H1 (cell line): Measurements from ENCODE around the gene EIF4E3. TPM values are rescaled to one million over a fixed set of nuclear protein-coding genes. Genes with fewer than 3 reads are reported as not detected.

ENCODE experiments used
- CTCF ChIA-PET: fragments of 300-600 bp; sonication (Branson Sonifier 250); formaldehyde crosslinking; loops from one replicate; lab custom pipeline; 2021; ENCODE audit not compliant: partially characterized antibody; lab: Charles Lee
- POLR2A ChIA-PET: fragments of 300-600 bp; sonication (Branson Sonifier 250); formaldehyde crosslinking; loops from one replicate; lab custom pipeline; 2021; ENCODE audit warnings: inconsistent platforms; ENCODE audit not compliant: partially characterized antibody; lab: Charles Lee
- DNase-seq, 2 experiments: peaks; one replicate each; pipeline versions ENCODE4 v3.0.0 to v3.0.0-alpha.2; 2010 to 2022; ENCODE audit warnings: low spot score in 2 of 2, low read depth in 1 of 2, mixed read lengths in 1 of 2
- FAIRE-seq: peaks from 2 replicates; lab custom pipeline; 2011; peaks lifted over from hg19 to GRCh38; lab: Jason Lieb, UNC
- H2AFZ ChIP-seq: 2 replicates; pipeline ENCODE4 v1.8.1; 2012; ENCODE audit warnings: low read length, inconsistent platforms
- H2AK5ac ChIP-seq: 2 replicates; pipeline ENCODE4 v1.6.1; 2013; ENCODE audit warnings: low read depth, low read length
- H2BK120ac ChIP-seq: replicated peaks from 2 replicates; pipeline ENCODE3; 2013; ENCODE audit warnings: low read depth, low read length, inconsistent platforms
- H2BK12ac ChIP-seq: 2 replicates; pipeline ENCODE4 v1.6.1; 2013; ENCODE audit warnings: low read depth, low read length
- H2BK15ac ChIP-seq: 2 replicates; pipeline ENCODE4 v1.6.1; 2013; ENCODE audit warnings: low read length
- H2BK20ac ChIP-seq: 2 replicates; pipeline ENCODE4 v1.6.1; 2013; ENCODE audit warnings: low read length
- H2BK5ac ChIP-seq: 2 replicates; pipeline ENCODE4 v1.6.1; 2013; ENCODE audit warnings: low read depth, low read length
- H3K14ac ChIP-seq: 2 replicates; pipeline ENCODE4 v1.6.1; 2013; ENCODE audit warnings: inconsistent platforms; ENCODE audit not compliant: insufficient read length
- H3K18ac ChIP-seq: 2 replicates; pipeline ENCODE4 v1.6.1; 2013; ENCODE audit warnings: low read length; ENCODE audit errors: extremely low read depth
- H3K23ac ChIP-seq: 2 replicates; pipeline ENCODE4 v1.6.1; 2013; ENCODE audit warnings: inconsistent platforms; ENCODE audit not compliant: insufficient read length
- H3K23me2 ChIP-seq: 2 replicates; pipeline ENCODE4 v1.6.1; 2013; ENCODE audit warnings: low read depth, low read length
- H3K27ac ChIP-seq: 2 replicates; pipeline ENCODE4 v1.6.1; 2011; ENCODE audit warnings: low read depth, low read length, inconsistent platforms
- H3K27me3 ChIP-seq, 4 experiments: replicated peaks in 1 of 4; 1 replicate in 1 of 4; 2 replicates in 3 of 4; pipeline versions ENCODE4 v1.6.1 to v1.8.1; 2011 to 2013; ENCODE audit warnings: low read length in 3 of 4, mild to moderate bottlenecking in 3 of 4, inconsistent platforms in 2 of 4, mixed read lengths in 2 of 4, moderate library complexity in 1 of 4; ENCODE audit not compliant: control insufficient read depth in 3 of 4, insufficient read depth in 3 of 4; ENCODE audit errors: extremely low read depth in 1 of 4
- H3K36me3 ChIP-seq, 4 experiments: 2 replicates each; pipeline versions ENCODE4 v1.6.1 to v1.8.1; 2011 to 2013; ENCODE audit warnings: mild to moderate bottlenecking in 4 of 4, low read length in 3 of 4, moderate library complexity in 2 of 4, control low read depth in 1 of 4, inconsistent platforms in 1 of 4; ENCODE audit not compliant: insufficient read depth in 4 of 4, control insufficient read depth in 2 of 4
- H3K4ac ChIP-seq: replicated peaks from 2 replicates; pipeline ENCODE3; 2013; ENCODE audit warnings: low read length, low read depth, mixed read lengths, inconsistent platforms; ENCODE audit not compliant: insufficient read length
- H3K4me1 ChIP-seq, 4 experiments: replicated peaks in 1 of 4; 1 replicate in 1 of 4; 2 replicates in 3 of 4; pipeline versions ENCODE4 v1.6.1 to v1.8.1; 2011 to 2013; ENCODE audit warnings: low read length in 3 of 4, inconsistent platforms in 2 of 4, mixed read lengths in 1 of 4; ENCODE audit not compliant: insufficient read depth in 4 of 4, control insufficient read depth in 3 of 4
- H3K4me2 ChIP-seq, 2 experiments: 2 replicates each; pipeline versions ENCODE4 v1.6.1 to v1.8.1; 2011 to 2013; ENCODE audit warnings: low read depth in 2 of 2, low read length in 2 of 2, control low read depth in 1 of 2, inconsistent platforms in 1 of 2, mild to moderate bottlenecking in 1 of 2; ENCODE audit not compliant: insufficient read depth in 1 of 2
- H3K4me3 ChIP-seq, 4 experiments: fragments of 200-600, 300-600 bp in 1 of 4; sonication (generic), shearing (Covaris generic), sonication (Bioruptor Twin) in 1 of 4; 2 replicates each; pipeline versions ENCODE4 v1.5.1 to v1.8.1; 2011 to 2016; ENCODE audit warnings: low read length in 4 of 4, low read depth in 3 of 4, control low read depth in 2 of 4, inconsistent platforms in 2 of 4, mild to moderate bottlenecking in 2 of 4, mixed read lengths in 1 of 4, moderate library complexity in 1 of 4; ENCODE audit not compliant: insufficient read depth in 2 of 4; ENCODE audit errors: extremely low read depth in 1 of 4
- H3K56ac ChIP-seq: replicated peaks from 2 replicates; pipeline ENCODE3; 2013; ENCODE audit warnings: low read depth, mild to moderate bottlenecking, mixed read lengths, low read length, inconsistent platforms; ENCODE audit not compliant: insufficient read length
- H3K79me1 ChIP-seq: 2 replicates; pipeline ENCODE4 v1.6.1; 2013; ENCODE audit warnings: low read depth, low read length, control low read depth
- H3K79me2 ChIP-seq, 2 experiments: 2 replicates each; pipeline versions ENCODE4 v1.6.1 to v1.8.1; 2012 to 2013; ENCODE audit warnings: low read length in 2 of 2, mild to moderate bottlenecking in 2 of 2, inconsistent platforms in 1 of 2; ENCODE audit not compliant: insufficient read depth in 2 of 2, control insufficient read depth in 1 of 2
- H3K9ac ChIP-seq, 4 experiments: replicated peaks in 1 of 4; 1 replicate in 1 of 4; 2 replicates in 3 of 4; pipeline versions ENCODE4 v1.6.1 to v1.8.1; 2011 to 2013; ENCODE audit warnings: low read depth in 3 of 4, low read length in 3 of 4, control low read depth in 2 of 4, mild to moderate bottlenecking in 2 of 4, moderate library complexity in 2 of 4, inconsistent platforms in 1 of 4; ENCODE audit errors: extremely low read depth in 1 of 4
- H3K9me3 ChIP-seq, 2 experiments: 2 replicates each; pipeline versions ENCODE4 v1.6.1 to v1.8.1; 2012 to 2013; ENCODE audit warnings: mild to moderate bottlenecking in 2 of 2, moderate library complexity in 2 of 2, control low read depth in 1 of 2, inconsistent platforms in 1 of 2, low read depth in 1 of 2, low read length in 1 of 2, mixed read lengths in 1 of 2; ENCODE audit not compliant: insufficient read depth in 2 of 2
- H4K20me1 ChIP-seq, 2 experiments: replicated peaks in 1 of 2; 2 replicates each; pipeline versions ENCODE3 to v1.8.1; 2011 to 2013; ENCODE audit warnings: inconsistent platforms in 2 of 2, low read length in 2 of 2, mild to moderate bottlenecking in 1 of 2; ENCODE audit not compliant: insufficient read depth in 2 of 2, control insufficient read depth in 1 of 2
- H4K5ac ChIP-seq: 2 replicates; pipeline ENCODE4 v1.6.1; 2013; ENCODE audit warnings: low read length, low read depth, mixed read lengths, inconsistent platforms; ENCODE audit not compliant: insufficient read length
- H4K8ac ChIP-seq: 2 replicates; pipeline ENCODE4 v1.8.0; 2013; ENCODE audit warnings: mild to moderate bottlenecking, moderate library complexity, low read length, inconsistent platforms; ENCODE audit not compliant: insufficient read depth; ENCODE audit errors: extremely low read depth
- H4K91ac ChIP-seq: replicated peaks from 2 replicates; pipeline ENCODE3; 2013; ENCODE audit warnings: low read length, mixed read lengths, inconsistent platforms; ENCODE audit not compliant: insufficient read length
- RXRA ChIP-seq: IDR thresholded peaks from 2 replicates; pipeline ENCODE4 v1.6.1; 2011; ENCODE audit warnings: low read depth, mild to moderate bottlenecking, low read length, moderate library complexity; ENCODE audit not compliant: insufficient read depth
- WGBS, 2 experiments: shearing (Covaris generic) in 1 of 2; methylation state at CpG; one replicate each; pipeline versions ENCODE4 v1.1.6 to v1.1.7; 2013 to 2015; ENCODE audit warnings: low lambda C conversion rate in 2 of 2, mixed read lengths in 2 of 2, inconsistent platforms in 1 of 2, low coverage in 1 of 2, missing lambda C conversion rate in 1 of 2; ENCODE audit not compliant: insufficient replicate concordance in 2 of 2, insufficient coverage in 1 of 2, insufficient read length in 1 of 2; ENCODE audit errors: extremely low coverage in 1 of 2, missing lambda C conversion rate in 1 of 2; 5-methylcytosine and 5-hydroxymethylcytosine counted together
- polyA plus RNA-seq, 7 experiments: library from polyadenylated mRNA; depleted of rRNA in 3 of 7; stranded (reverse) in 5 of 7; unstranded in 2 of 7; fragments of >200 nt in 5 of 7; fragments of 200-250 nt in 2 of 7; gene quantifications; 1 replicate in 5 of 7; 2 replicates in 1 of 7; 4 replicates in 1 of 7; pipeline versions ENCODE4 v1.2.1 to v1.2.3, GENCODE V29; 2011 to 2013; ENCODE audit warnings: missing spikeins in 2 of 7, mixed read lengths in 2 of 7
- total RNA-seq: library from RNA; stranded (reverse); fragmentation: NEBNext Ultra II Directional; extraction: Animal tissue kit (Norgen Biotek cat#: 25700); gene quantifications from 2 replicates; pipeline ENCODE4 v1.2.1, GENCODE V29; 2021

Gene EIF4E3
- total and polyA plus RNA-seq, 2 of the 8 experiments (the other 6 are each of a cell fraction or from before 2014, with no cell fraction given), result 5.2 to 17.0 TPM

GRCh38 chr3:71744738-71745137 lies 19.5 kb upstream of the EIF4E3 start:
- WGBS, 2 experiments, result 92% methylated on average over 3 of the region's 3 CpGs; no CpG with 5 or more reads in 1 of the 2 experiments
- Histone ChIP-seq H3K27me3 (no peaks in the 10 kb centered on the region; a peak in 1 of 7 replicates), H3K23ac (no peak overlapping the region), H3K36me3 (no peaks in the 10 kb centered on the region), H4K91ac (no peak overlapping the region), H2BK15ac (no peak overlapping the region), H3K56ac (no peak overlapping the region), H2AK5ac (no peak overlapping the region), H4K20me1 (no peaks in the 10 kb centered on the region), H3K27ac (no peak overlapping the region), H3K23me2 (no peaks in the 10 kb centered on the region), H2BK12ac (no peak overlapping the region), H3K14ac (no peak overlapping the region), H3K4me3 (no peak overlapping the region), H2BK5ac (no peak overlapping the region), H4K5ac (no peak overlapping the region), H2BK120ac (no peak overlapping the region), H2BK20ac (no peak overlapping the region), H4K8ac (no peak overlapping the region), H3K9ac (no peak overlapping the region), H3K79me1 (no peaks in the 10 kb centered on the region), H3K4me1 (no peaks in the 10 kb centered on the region), H3K4me2 (no peak overlapping the region), H3K18ac (no peak overlapping the region), H2AFZ (no peak overlapping the region), H3K9me3 (peaks cover 3 to 8% of the 10 kb centered on the region in 2 experiments; a peak in 1 of 4 replicates), H3K79me2 (no peaks in the 10 kb centered on the region), H3K4ac (no peak overlapping the region)
- DNase-seq (no peak), FAIRE-seq (no peak)
- ChIA-PET POLR2A (interaction anchor here (1.3 kb wide), 1 partner anchor 10 kb away, joined by 3 read pairs; no protein-coding TSS in a partner anchor), CTCF (interaction anchor here (1.8 to 2.4 kb wide), 2 partner anchors 15 to 131 kb away, joined by 4 to 15 read pairs; no protein-coding TSS in a partner anchor)
- no peak for TF ChIP-seq RXRA
